ENCODE data around the gene TXNRD2. TPM values are rescaled to one million over a fixed set of nuclear protein-coding genes. Genes with fewer than 3 reads are reported as not detected.
"Not testable (repeated sequence)": the region's sequence is repeated elsewhere in the genome, so short reads cannot be mapped to it uniquely, and the experiment has no call there.

The TXNRD2 gene
- total RNA-seq, 2 experiments from 2014 or later, result 24.7 to 28.9 TPM

DNA sequence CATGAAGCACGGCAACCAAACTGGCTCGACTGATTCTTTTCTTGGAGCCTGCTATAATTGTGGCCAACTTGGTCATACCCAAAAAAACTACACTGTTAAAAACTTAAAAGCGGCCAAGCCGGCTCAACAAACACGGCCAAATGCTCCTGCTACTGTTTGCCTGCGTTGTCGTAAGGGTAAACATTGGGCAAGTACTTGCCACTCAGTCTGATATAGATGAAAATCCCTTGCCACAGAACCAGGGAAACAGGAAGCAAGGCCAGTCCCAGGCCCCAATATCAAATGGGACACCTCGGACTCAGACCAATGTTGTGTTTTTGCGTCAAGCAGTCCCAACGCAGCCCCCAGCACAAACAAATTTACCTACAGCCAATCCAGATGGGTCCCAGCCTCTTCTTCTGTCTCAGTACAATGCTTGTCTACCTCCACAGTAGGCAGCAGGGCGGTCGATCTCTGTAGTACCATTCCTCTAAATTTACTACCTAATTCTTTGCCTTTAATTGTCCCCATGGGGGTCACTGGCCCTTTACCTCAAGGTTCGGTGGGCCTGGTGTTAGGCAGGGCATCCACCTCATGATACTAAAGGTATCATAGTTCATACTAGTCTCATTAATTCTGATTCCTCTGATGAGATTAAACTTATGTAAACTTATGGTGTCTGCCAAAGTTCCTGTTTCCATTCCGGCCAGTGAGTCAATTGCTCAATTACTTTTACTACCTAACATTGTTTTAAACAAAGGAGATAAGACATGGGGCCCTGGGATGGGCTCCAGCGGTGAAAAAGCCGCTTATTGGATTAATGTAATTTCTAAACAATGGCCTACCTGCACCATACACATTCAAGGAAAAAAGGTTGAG lies 3.8 kb downstream of the TXNRD2 start:
- ChIA-PET CTCF (ENCODE audit: unreplicated experiment) (no interaction called here), POLR2A (no interaction called here)
- Histone ChIP-seq H3K9me2 (ENCODE audit: insufficient read depth, low read length) (no peaks in the 10 kb centered on the region), H3K79me2 (ENCODE audit: insufficient read depth, low read depth, low read length) (peaks cover 10% of the 10 kb centered on the region), H2AFZ (ENCODE audit: low read length) (no peak overlapping the region), H3K4me2 (ENCODE audit: low read length) (no peak overlapping the region), H4K20me1 (ENCODE audit: insufficient read depth, low read length) (no peaks in the 10 kb centered on the region), H3K9me3 (ENCODE audit: low read length) (no peaks in the 10 kb centered on the region), H3K36me3 (ENCODE audit: insufficient read depth, low read length) (no peaks in the 10 kb centered on the region; the same call in 1 of the 2 replicates), H3K27ac (ENCODE audit: low read depth, low read length, poor library complexity, severe bottlenecking) (no peak overlapping the region), H3K4me3 (ENCODE audit: low read depth, low read length, poor library complexity, severe bottlenecking) (no peak overlapping the region), H3K4me1 (ENCODE audit: insufficient read depth, low read length, poor library complexity, severe bottlenecking) (peaks cover 15% of the 10 kb centered on the region)
- DNase-seq (ENCODE audit: low spot score), result no peak
- TF ChIP-seq, protein P1, sequence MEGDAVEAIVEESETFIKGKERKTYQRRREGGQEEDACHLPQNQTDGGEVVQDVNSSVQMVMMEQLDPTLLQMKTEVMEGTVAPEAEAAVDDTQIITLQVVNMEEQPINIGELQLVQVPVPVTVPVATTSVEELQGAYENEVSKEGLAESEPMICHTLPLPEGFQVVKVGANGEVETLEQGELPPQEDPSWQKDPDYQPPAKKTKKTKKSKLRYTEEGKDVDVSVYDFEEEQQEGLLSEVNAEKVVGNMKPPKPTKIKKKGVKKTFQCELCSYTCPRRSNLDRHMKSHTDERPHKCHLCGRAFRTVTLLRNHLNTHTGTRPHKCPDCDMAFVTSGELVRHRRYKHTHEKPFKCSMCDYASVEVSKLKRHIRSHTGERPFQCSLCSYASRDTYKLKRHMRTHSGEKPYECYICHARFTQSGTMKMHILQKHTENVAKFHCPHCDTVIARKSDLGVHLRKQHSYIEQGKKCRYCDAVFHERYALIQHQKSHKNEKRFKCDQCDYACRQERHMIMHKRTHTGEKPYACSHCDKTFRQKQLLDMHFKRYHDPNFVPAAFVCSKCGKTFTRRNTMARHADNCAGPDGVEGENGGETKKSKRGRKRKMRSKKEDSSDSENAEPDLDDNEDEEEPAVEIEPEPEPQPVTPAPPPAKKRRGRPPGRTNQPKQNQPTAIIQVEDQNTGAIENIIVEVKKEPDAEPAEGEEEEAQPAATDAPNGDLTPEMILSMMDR (conservative IDR thresholded peaks at IDR 0.05; ENCODE audit: low read length), result no peak
- no peak for TF ChIP-seq EZH2phosphoT487 (IDR thresholded peaks at IDR 0.05; ENCODE audit: borderline replicate concordance, low read depth, low read length)
- intact Hi-C loops (cut with micrococcal nuclease; ENCODE audit: unreplicated experiment), result no loop called here
- no TSS peak for BruUV-seq (replicated peaks)

DNA sequence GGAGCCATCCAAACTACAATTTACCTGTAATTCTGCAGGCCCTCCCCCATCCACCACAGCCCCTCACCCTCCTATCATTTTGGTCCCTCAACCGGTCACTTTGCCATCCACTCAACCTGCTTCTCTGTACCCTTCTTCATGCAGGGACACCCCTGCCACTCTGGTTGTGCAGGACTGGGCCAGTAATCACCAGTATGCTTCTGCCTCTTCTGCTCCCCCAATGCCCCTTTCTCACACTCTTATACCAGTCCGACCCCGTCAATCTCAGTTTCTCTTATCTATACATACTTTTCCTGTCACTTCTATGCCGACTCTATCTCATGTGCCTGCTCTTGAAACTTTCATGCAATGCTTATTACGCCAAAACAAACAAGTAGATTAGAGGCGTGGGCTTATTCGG lies 5.1 kb downstream of the TXNRD2 start:
- TF ChIP-seq EZH2phosphoT487 (IDR thresholded peaks at IDR 0.05; ENCODE audit: borderline replicate concordance, low read depth, low read length), result no peak
- TF ChIP-seq, protein P1 (conservative IDR thresholded peaks at IDR 0.05; ENCODE audit: low read length), result no peak
- Histone ChIP-seq H4K20me1 (ENCODE audit: insufficient read depth, low read length) (no peaks in the 10 kb centered on the region), H3K27ac (ENCODE audit: low read depth, low read length, poor library complexity, severe bottlenecking) (no peak overlapping the region), H2AFZ (ENCODE audit: low read length) (no peak overlapping the region), H3K9me3 (ENCODE audit: low read length) (no peaks in the 10 kb centered on the region), H3K9me2 (ENCODE audit: insufficient read depth, low read length) (no peaks in the 10 kb centered on the region), H3K4me2 (ENCODE audit: low read length) (no peak overlapping the region), H3K4me1 (ENCODE audit: insufficient read depth, low read length, poor library complexity, severe bottlenecking) (peaks cover 12% of the 10 kb centered on the region), H3K79me2 (ENCODE audit: insufficient read depth, low read depth, low read length) (no peaks in the 10 kb centered on the region), H3K36me3 (ENCODE audit: insufficient read depth, low read length) (no peaks in the 10 kb centered on the region; the same call in 1 of the 2 replicates), H3K4me3 (ENCODE audit: low read depth, low read length, poor library complexity, severe bottlenecking) (no peak overlapping the region)
- POLR2A ChIA-PET, result no interaction called here
- no peak for DNase-seq (ENCODE audit: low spot score)
- no TSS peak for BruUV-seq (replicated peaks)
- intact Hi-C loops (cut with micrococcal nuclease; ENCODE audit: unreplicated experiment), result no loop called here
- CTCF ChIA-PET (ENCODE audit: unreplicated experiment), result no interaction called here

DNA sequence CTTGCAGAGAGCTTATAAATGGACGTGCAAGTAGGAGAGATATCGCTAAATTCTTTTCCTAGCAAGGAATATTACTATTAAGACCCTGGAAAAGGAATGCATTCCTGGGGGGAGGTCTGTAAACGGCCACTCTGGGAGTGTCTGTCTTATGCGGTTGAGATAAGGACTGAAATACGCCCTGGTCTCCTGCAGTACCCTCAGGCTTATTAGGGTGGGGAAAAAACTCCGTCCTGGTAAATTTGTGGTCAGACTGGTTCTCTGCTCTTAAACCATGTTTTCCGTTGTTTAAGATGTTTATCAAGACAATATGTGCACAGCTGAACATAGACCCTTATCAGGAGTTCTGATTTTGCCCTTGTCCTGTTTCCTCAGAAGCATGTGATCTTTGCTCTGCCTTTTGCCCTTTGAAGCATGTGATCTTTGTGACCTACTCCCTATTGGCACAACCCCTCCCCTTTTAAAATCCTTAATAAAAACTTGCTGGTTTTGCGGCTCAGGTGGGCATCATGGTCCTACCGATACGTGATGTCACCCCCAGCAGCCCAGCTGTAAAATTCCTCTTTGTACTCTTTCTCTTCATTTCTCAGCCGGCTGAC lies 6.4 kb downstream of the TXNRD2 start:
- H3K4me2 ChIP-seq (ENCODE audit: low read length); H3K36me3 ChIP-seq (ENCODE audit: insufficient read depth, low read length); BruUV-seq (replicated peaks); H3K27ac ChIP-seq (ENCODE audit: low read depth, low read length, poor library complexity, severe bottlenecking); H3K79me2 ChIP-seq (ENCODE audit: insufficient read depth, low read depth, low read length); H3K4me1 ChIP-seq (ENCODE audit: insufficient read depth, low read length, poor library complexity, severe bottlenecking); H3K9me3 ChIP-seq (ENCODE audit: low read length); DNase-seq (ENCODE audit: low spot score); H2AFZ ChIP-seq (ENCODE audit: low read length); H4K20me1 ChIP-seq (ENCODE audit: insufficient read depth, low read length); POLR2A ChIA-PET; H3K9me2 ChIP-seq (ENCODE audit: insufficient read depth, low read length); CTCF ChIA-PET (ENCODE audit: unreplicated experiment); intact Hi-C loops (cut with micrococcal nuclease; ENCODE audit: unreplicated experiment); H3K4me3 ChIP-seq (ENCODE audit: low read depth, low read length, poor library complexity, severe bottlenecking): not testable (repeated sequence)

Measured in OCI-LY7 (cell line).